ENCODE data around the gene RPL35A.
"Not testable (repeated sequence)": the region's sequence is repeated elsewhere in the genome, so short reads cannot be mapped to it uniquely, and the experiment has no call there.

Gene RPL35A

DNA sequence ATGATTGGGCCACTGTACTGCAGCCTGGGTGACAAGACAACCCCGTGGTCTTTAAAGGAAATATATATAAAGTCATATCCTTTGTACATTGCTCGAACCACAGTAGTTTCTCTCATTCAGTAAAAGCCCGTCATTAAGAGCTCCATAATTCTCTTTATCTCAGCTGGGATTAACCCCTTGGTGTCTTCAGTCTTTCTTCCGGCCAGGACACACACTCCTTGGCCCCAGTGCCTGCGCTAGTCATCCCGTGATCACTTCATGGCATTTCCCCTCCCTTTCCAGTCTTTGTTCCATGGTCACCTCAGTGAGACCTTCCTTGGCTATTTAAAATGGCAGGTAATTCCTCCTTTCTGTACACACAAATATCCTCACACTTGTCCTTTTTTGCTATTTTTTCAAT, 3.3 kb downstream of the RPL35A start:
- DNase-seq, result no peak

DNA sequence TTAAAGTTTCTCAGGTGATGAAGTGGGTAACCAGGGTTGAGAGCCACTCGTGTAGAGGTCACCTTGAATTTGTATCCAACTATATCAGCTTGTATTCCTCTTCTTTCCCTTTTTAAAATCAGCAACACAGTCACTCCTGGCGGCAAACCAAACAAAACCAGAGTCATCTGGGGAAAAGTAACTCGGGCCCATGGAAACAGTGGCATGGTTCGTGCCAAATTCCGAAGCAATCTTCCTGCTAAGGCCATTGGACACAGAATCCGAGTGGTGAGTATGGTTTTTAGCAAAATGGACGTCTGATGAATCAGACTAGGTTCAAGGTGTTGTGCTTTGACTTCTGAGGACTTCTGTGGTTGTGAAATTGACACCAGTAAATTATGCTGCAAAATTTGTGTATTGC, 3.9 kb downstream of the RPL35A start:
- no peak for DNase-seq

- DNase-seq, result no peak
These were observed 6.0 kb downstream of the RPL35A start for GRCh38 chr3:197955892-197956477.

GRCh38 chr3:197956626-197956988, 6.6 kb downstream of the RPL35A start:
- no peak for DNase-seq

GRCh38 chr3:197957790-197958133, 7.8 kb downstream of the RPL35A start:
- no peak for DNase-seq

DNA sequence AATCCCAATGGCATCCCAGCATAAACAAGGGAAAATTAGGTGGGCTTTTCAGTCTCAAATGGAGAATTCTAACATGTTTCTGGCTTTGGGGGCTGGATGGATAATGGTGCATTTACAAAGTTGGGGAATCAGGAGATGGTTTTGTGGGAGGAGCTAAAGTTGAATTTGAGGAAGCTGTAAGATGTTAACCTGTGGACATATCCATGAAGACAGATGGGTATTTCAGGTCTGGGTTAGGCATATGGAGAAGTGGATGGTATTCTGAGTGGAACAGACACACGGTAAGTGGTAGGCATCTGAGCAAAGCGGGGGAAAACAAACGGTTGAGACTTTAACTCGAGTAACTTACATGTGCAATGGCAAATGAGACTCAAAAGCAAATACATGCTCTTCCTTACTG, 8.4 kb downstream of the RPL35A start:
- no peak for DNase-seq

DNA sequence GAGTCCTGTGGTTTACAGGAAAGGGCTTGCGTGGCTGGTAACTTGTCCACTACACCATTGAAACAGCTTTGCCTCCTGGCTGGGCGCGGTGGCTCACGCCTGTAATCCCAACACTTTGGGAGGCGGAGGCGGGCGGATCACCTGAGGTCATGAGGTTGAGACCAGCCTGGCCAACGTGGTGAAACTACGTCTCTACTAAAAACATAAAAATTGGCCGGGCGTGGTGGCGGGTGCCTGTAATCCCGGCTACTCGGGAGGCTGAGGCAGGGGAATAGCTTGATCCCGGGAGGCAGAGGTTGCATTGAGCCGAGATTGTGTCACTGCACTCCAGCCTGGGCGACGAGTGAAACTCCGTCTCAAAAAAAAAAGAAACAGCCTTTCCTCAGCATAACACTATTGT, 8.9 kb downstream of the RPL35A start:
- not testable (repeated sequence) for DNase-seq

GRCh38 chr3:197959500-197959890, 9.5 kb downstream of the RPL35A start:
- DNase-seq, result no peak

DNA sequence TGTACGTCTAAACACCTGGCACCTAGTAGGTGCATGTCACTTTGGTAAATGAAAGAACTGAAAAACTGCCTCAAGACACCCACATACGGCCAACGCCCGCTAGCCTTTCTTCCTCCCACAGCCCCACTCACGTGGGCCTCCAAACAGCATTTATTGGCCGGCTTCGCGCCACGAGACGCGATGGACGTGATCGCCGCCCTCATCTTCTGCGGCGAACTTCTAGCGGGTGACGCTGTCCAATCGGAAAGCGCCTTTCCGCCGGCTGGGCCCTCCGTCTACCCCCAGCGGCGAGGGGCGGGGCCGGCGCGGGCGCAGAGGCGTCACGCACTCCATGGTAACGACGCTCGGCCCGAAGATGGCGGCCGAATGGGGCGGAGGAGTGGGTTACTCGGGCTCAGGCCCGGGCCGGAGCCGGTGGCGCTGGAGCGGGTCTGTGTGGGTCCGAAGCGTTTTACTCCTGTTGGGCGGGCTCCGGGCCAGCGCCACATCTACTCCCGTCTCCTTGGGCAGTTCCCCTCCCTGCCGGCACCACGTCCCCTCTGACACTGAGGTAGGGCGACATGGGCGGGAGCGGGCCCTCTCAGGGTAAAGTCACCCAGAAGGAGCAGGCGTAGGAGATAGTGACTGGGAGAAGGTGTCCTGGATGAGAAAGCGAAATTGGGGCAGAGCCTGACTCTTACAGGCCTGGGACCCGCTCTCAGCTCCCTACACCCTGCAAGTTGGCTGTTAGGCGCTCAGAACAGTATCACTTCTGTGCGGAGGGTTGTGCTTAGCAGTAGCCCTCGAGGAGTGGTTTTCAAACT, 10.1 kb downstream of the RPL35A start, which contains the start of gene LMLN:
TSS of gene LMLN (plus strand) at position 327 of the 803 bp plus-strand sequence. CDS start at position 356, 29 bp downstream.
- peak; percentile 95 for DNase-seq

DNA sequence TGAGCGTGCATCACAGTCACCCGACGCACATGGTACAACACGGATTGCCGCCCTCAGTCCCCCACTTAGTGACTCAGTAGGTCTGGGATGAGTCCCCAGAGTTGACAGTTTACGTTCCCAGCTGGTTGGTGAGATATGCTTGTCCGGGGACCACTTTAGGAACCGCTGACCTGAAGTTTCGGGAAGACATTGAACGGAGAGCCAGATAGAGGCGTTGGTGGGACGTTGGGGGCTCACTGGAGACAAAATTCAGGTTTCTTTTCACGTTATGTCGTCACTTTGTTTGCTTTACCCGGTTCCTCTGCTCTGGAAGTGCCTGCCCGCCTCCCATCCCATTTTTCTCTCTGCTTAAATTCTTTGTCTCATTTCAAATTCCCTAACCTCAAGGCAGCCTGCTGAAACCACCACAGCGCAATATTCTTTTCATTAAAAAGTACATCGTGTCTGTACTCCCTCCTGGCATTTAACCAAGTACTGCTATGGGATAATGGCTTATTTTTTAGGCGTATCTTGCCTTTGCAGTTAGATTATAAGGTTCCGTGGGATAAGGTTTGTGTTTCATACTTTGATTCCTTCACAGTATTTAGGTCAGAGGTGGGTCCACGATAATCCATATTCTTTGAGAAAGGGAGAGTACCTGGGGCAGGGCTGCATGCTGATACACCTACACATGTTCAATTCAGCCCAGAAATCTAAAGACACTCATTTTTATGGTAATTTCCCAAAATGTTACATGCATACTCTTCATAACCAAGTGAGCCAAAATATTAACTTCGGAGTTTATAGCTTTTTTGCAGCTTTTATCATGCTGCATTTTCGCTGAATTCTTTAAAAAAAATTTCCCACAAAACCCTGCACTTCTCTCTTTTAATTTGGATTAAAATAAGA, 10.9 kb downstream of the RPL35A start:
- no peak for DNase-seq

DNA sequence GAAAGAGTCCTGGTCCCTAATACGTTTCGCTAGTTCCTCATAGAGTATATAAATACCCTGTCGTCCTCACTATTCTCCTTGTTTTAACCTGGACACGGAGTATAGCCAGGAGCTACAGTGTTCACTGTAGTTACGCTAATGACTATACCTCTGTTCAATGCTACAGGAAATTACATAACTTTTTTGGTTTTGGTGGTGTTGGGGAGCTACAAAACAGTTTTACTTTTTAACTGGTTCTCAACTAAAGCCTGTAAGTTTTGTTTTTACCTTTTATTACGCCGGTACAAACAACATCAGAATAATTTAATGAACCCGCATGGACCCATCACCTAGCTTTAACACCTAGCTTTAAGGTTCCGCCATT, 11.6 kb downstream of the RPL35A start:
- no peak for DNase-seq

DNA sequence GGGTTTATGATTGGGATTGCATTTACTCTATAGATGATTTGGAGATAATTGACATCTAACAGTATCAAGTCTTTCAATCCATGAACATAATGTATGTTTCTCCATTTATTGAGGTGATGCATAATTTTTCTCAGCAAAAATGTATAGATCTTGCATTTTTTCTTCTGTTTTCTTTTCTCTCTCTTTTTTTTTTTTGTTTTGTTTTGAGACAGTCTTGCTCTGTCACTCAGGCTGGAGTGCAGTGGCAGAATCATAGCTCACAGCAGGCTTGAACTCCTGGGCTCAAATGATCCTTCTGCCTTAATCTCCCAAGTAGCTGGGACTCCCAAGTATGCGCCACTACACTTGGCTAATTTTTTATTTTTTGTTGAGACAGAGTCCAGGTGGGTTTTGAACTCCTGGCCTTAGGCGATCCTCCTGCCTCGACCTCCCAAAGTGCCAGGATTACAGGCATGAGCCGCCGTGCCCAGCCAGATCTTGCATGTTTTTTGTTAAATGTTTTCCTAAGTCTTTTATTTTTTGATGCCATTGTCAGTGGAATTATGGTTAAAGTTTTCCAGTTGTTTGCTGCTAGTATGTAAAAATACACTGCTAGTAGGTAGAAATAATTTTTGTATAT, 13.1 kb downstream of the RPL35A start:
- DNase-seq, result no peak

DNA sequence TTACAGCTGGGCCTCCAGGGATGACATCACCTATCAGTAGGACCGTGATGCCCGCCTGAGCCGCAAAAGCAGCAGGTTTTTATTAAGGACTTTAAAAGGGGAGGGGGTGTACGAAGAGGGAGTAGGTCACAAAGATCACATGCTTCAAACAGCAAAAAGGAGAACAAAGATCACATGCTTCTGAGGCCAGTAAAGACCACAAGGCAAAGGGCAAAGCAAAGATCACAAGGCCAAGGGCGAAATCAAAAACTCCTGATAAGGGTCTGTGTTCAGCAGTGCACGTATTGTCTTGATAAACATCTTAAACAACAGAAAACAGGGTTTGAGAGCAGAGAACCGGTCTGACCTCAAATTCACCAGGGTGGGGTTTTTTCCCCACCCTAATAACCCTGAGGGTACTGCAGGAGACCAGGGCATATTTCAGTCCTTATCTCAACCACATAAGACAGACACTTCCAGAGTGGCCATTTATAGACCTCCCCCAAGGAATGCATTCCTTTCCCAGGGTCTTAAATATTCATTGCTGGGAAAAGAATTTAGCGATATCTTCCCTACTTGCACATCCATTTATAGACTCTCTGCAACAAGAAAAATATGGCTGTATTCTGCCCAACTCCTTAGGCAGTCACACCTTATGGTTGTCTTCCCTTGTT, 17.5 kb downstream of the RPL35A start:
- DNase-seq, result not testable (repeated sequence)

DNA sequence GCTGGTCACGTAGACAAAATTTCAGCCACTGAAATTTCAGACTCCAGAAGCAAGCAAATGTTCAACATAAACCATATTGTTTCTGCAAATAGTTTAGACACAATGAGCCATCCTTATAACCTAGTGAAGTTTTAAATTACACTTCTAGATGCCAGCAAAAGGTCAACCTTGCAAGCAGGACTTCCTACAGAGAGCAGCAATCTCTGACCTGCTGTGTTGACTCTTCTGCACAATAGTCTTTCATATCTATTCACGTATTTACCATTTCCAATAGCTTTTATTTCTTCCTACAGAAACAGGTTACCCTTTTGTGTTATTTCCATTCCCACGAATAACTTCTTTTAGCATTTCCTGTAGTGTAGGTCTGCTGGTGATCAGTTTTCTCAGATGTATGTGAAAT, 20.6 kb downstream of the RPL35A start:
- no peak for DNase-seq

DNA sequence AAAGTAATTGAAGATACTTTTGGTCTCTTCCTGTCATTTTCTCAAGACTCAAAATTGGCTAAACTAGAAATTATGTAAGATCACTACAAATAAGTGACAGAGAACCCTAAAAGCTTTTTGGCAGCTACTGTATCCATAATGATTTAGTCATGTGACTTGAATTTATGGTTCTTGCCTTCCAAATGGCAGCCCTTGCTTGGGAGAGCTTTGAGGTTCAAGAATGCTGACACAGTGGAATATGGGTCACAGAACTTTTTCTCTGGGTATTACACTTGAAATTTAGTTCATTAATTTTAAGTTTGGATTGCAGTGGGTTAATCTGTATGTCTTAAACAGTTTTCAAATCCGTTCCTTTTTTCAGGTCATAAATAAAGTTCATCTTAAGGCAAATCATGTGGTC, 24.0 kb downstream of the RPL35A start:
- DNase-seq, result no peak

DNA sequence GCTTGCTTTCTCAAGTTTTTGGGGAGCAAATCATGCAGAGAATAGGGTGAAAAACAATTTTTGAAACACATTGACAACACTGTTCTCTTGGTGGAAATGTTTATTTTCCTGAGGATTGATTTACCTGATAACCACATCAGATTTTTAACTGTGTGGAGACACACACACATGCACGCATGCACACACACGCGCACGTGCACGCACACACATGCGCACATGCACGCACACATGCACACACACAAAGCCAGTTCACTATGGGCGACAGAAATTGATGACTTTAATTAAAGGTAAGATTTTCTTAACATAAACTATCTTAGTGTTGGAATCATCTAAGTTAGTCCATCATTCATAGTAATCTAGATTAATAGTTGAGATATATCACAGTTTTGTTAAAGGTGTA, 25.3 kb downstream of the RPL35A start:
- no peak for DNase-seq

DNA sequence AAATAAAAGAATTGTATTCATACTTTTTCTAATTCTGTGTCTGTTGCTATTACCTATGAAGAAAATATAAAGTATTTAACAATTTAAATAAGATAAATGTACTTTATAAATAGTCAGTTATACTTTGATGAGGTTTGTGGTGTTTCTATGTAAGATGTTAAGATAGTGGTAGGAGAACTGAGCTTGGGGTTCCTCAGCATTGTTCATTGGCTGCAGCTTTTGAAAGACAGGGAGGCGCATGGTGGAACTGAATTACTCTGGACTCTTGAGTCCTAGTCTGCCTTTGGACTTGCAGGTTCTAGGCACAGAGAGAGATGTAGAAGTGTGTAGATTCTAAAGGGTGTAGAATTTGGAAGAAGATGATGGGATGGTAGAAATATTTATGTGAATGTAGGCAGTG, 33.1 kb downstream of the RPL35A start:
- DNase-seq, result no peak

DNA sequence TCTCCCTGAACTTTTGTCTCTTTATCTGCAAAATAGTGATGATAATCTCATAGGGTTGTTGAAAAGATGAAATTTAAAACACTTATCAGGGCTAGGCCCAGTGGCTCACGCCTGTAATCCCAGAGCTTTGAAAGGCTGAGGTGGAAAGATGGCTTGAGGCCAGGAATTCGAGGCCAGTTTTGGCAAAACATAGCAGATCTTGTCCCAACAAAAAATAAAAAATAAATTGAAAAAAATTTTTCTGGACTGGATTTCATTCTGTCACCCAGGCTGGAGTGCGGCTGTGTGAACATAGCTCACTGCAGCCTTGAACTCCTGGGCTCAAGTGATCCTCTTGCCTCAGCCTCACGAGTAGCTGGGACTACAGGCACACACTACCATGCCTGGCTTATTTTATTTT, 39.7 kb downstream of the RPL35A start:
- DNase-seq, result no peak

DNA sequence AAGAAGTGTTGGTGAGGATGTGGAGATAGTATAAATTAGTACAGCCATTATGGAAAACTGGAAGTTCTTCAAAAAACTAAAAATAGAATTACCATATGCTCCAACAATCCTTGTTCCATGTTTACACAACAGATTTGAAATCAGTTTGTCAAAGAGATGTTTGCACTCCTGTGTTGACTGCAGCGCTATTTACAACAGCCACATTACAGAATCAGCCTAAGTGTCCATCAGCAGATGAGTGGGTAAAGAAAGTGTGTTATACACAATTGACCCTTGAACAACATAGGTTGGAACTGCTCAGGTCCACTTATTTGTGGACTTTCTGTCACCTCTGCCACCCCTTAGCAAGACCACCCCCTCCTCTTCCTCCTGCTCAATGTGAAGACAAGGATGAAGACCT, 44.7 kb downstream of the RPL35A start:
- DNase-seq, result no peak

- no peak for DNase-seq
These were observed 46.9 kb downstream of the RPL35A start for GRCh38 chr3:197996855-197997254.

DNA sequence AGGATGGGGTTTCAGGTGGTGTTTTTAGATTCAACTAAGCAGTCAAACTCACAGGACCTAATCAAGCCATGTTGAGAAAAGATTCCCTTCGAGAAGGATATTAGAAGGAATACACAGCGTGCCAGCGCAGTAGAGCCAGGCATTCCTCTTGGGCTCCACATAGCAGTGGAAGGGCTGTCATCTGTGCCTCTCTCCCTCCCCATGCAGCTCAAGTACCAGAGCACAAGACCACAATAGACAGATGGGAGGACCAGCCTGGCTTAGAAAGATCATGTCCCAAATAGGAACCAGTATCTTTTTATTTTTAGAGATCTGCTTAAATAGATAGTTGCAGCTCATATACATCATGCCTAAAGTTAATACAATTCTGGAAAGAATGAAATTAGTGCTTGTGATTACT, 47.9 kb downstream of the RPL35A start:
- DNase-seq, result no peak

All from effector CD4-positive, alpha-beta T cell (primary cell).